K562 (cell line): Measurements from ENCODE around the gene R3HDM1. TPM values are rescaled to one million over a fixed set of nuclear protein-coding genes. Genes with fewer than 3 reads are reported as not detected.

Experiments
- ATAC-seq: fragments of 200-7000 bp; cut with Tn5 transposase; 3 replicates; pipeline ENCODE4 v1.9.1; 2020; ENCODE audit warnings: moderate library complexity
- BruUV-seq: library from RNA; stranded (reverse); fragments of 400-500 nt; replicated peaks from 2 replicates; lab custom pipeline; 2021; lab: Mats Ljungman, UMichigan
- CTCF ChIA-PET: fragments of 300-600 bp; formaldehyde crosslinking; extraction: SDS; loops from one replicate; lab custom pipeline; 2021; ENCODE audit warnings: low intra/inter-chr PET ratio; lab: Yijun Ruan, JAX
- POLR2A ChIA-PET: fragments of 300-600, 350-650 bp; sonication (Branson Sonifier 250); formaldehyde crosslinking; extraction: SDS; loops from one replicate; lab custom pipeline; 2021; ENCODE audit warnings: antibody characterized with exemption, inconsistent platforms; lab: Yijun Ruan, JAX
- DNase-seq, 4 experiments: peaks; one replicate each; pipeline versions ENCODE4 v3.0.0 to v3.0.0-alpha.2; 2011 to 2018; ENCODE audit warnings: low spot score in 3 of 4, mixed read lengths in 3 of 4; ENCODE audit errors: extremely low read depth in 1 of 4
- FAIRE-seq: peaks from 2 replicates; lab custom pipeline; 2011; peaks lifted over from hg19 to GRCh38; lab: Jason Lieb, UNC
- H2AFZ ChIP-seq: 2 replicates; pipeline ENCODE4 v1.6.0; 2011; ENCODE audit warnings: low read depth, low read length, control low read depth, inconsistent platforms
- H3K27ac ChIP-seq: fragments of 200-600 bp; 3 replicates; pipeline ENCODE4 v1.8.0; 2011; ENCODE audit warnings: low read depth, mild to moderate bottlenecking, control low read depth, inconsistent platforms, low read length, moderate library complexity, mixed read lengths; ENCODE audit errors: extremely low read depth
- H3K27me3 ChIP-seq, 2 experiments: fragments of 300-600 bp in 1 of 2; 2 replicates in 1 of 2; 3 replicates in 1 of 2; pipeline versions ENCODE4 v1.6.0 to v1.8.0; 2011; ENCODE audit warnings: inconsistent platforms in 2 of 2, low read length in 2 of 2, mild to moderate bottlenecking in 1 of 2, mixed read lengths in 1 of 2, moderate library complexity in 1 of 2; ENCODE audit not compliant: control insufficient read depth in 2 of 2, insufficient read depth in 2 of 2
- H3K36me3 ChIP-seq: fragments of 300-600 bp; 3 replicates; pipeline ENCODE4 v1.8.0; 2011; ENCODE audit warnings: mild to moderate bottlenecking, low read length, inconsistent platforms; ENCODE audit not compliant: control insufficient read depth, insufficient read depth
- H3K4me1 ChIP-seq, 2 experiments: fragments of 200-600 bp in 1 of 2; replicated peaks in 1 of 2; 2 replicates in 1 of 2; 3 replicates in 1 of 2; pipeline versions ENCODE4 v1.5.1 to v1.8.0; 2011; ENCODE audit warnings: inconsistent platforms in 2 of 2, low read length in 2 of 2, mild to moderate bottlenecking in 1 of 2, mixed read lengths in 1 of 2, moderate library complexity in 1 of 2; ENCODE audit not compliant: control insufficient read depth in 2 of 2, insufficient read depth in 2 of 2
- H3K4me2 ChIP-seq: 2 replicates; pipeline ENCODE4 v1.6.1; 2011; ENCODE audit warnings: low read length, control low read depth, inconsistent platforms, mixed read lengths; ENCODE audit not compliant: insufficient read depth
- H3K4me3 ChIP-seq: fragments of 200-600 bp; sonication (generic), shearing (Covaris generic); 2 replicates; pipeline ENCODE4 v1.5.1; 2016; ENCODE audit warnings: control low read depth, inconsistent platforms
- H3K79me2 ChIP-seq: fragments of 200-600 bp; 3 replicates; pipeline ENCODE4 v1.8.0; 2011; ENCODE audit warnings: low read length, inconsistent platforms; ENCODE audit not compliant: control insufficient read depth, insufficient read depth
- H3K9ac ChIP-seq, 2 experiments: 2 replicates each; pipeline versions ENCODE4 v1.6.0 to v1.6.1; 2011; ENCODE audit warnings: low read depth in 2 of 2, low read length in 2 of 2, control low read depth in 1 of 2, inconsistent platforms in 1 of 2, mild to moderate bottlenecking in 1 of 2, mixed read lengths in 1 of 2; ENCODE audit not compliant: insufficient read depth in 1 of 2
- H3K9me1 ChIP-seq: one replicate; pipeline ENCODE4 v1.6.0; 2011; ENCODE audit warnings: inconsistent platforms, mild to moderate bottlenecking, low read length, moderate library complexity; ENCODE audit not compliant: control insufficient read depth, insufficient read depth
- H3K9me3 ChIP-seq: replicated peaks from 2 replicates; pipeline ENCODE4 v1.5.1; 2011; ENCODE audit warnings: low read depth, low read length, inconsistent platforms; ENCODE audit not compliant: control insufficient read depth, insufficient read depth
- H4K20me1 ChIP-seq: replicated peaks from 2 replicates; pipeline ENCODE4 v1.6.1; 2011; ENCODE audit warnings: low read length, inconsistent platforms, mixed read lengths; ENCODE audit not compliant: control insufficient read depth, insufficient read depth
- BRF1 ChIP-seq: IDR thresholded peaks from 3 replicates; pipeline ENCODE4 v1.6.1; 2011; ENCODE audit warnings: borderline replicate concordance, mild to moderate bottlenecking; ENCODE audit not compliant: insufficient read length; ENCODE audit errors: extremely low read depth
- MEIS2 ChIP-seq: fragments of 450-650 bp; IDR thresholded peaks from 2 replicates; pipeline ENCODE4 v1.6.1; 2014; ENCODE audit warnings: mild to moderate bottlenecking; ENCODE audit not compliant: partially characterized antibody
- MTA2 ChIP-seq: fragments of 450-650 bp; IDR thresholded peaks from 2 replicates; pipeline ENCODE4 v1.6.1; 2016; ENCODE audit warnings: low read depth
- NKRF ChIP-seq: fragments of 450-650 bp; IDR thresholded peaks from 2 replicates; pipeline ENCODE4 v1.6.1; 2016; ENCODE audit warnings: borderline replicate concordance
- RBM15 ChIP-seq: fragments of 200-400 bp; formaldehyde crosslinking; IDR thresholded peaks from 2 replicates; pipeline ENCODE4 v1.6.1; 2018; ENCODE audit warnings: mild to moderate bottlenecking, low read length, moderate library complexity; ENCODE audit not compliant: insufficient read depth
- RFX5 ChIP-seq: IDR thresholded peaks from 2 replicates; pipeline ENCODE4 v1.6.1; 2011; ENCODE audit warnings: low read depth, mild to moderate bottlenecking, improper control_type of control experiment, low read length
- SUPT5H ChIP-seq: fragments of 450-650 bp; IDR thresholded peaks from 2 replicates; pipeline ENCODE4 v1.6.1; 2016
- TCF7L2 ChIP-seq: fragments of 150-350 bp; IDR thresholded peaks from 2 replicates; pipeline ENCODE4 v1.6.1; 2016; ENCODE audit warnings: low read depth, mild to moderate bottlenecking, low read length, moderate library complexity
- TRIM28 ChIP-seq: fragments of 450-650 bp; IDR thresholded peaks from 2 replicates; pipeline ENCODE4 v1.6.1; 2017
- WGBS: fragments of 100-300 bp; shearing (Covaris generic); methylation state at CpG from one replicate; pipeline ENCODE4 v1.1.6; 2016; ENCODE audit warnings: low coverage, mixed read lengths; ENCODE audit not compliant: insufficient coverage; ENCODE audit errors: missing lambda C conversion rate; 5-methylcytosine and 5-hydroxymethylcytosine counted together
- in situ Hi-C: fragments of 300-500 bp; cut with MboI; formaldehyde crosslinking; loops from 4 replicates; pipeline ENCODE4 v1.15.0; 2018; ENCODE audit warnings: inconsistent platforms, mixed read lengths
- intact Hi-C: fragments of 100-400 bp; cut with micrococcal nuclease; formaldehyde crosslinking; loops from 2 replicates; pipeline ENCODE4 v1.14.2; 2022
- polyA plus RNA-seq, 8 experiments: library from polyadenylated mRNA; depleted of rRNA in 4 of 8; stranded (reverse) in 5 of 8; unstranded in 3 of 8; fragments of >200 nt; fragmentation: Nextera tagmentation in 2 of 8; fragmentation: Illumina TruSeq in 1 of 8; extraction: Ambion mirVana in 2 of 8; extraction: Trizol in 1 of 8; gene quantifications; 2 replicates each; pipeline versions ENCODE4 v1.2.1 to v1.2.3, GENCODE V29; 2011 to 2014; ENCODE audit warnings: inconsistent platforms in 1 of 8, missing spikeins in 1 of 8
- total RNA-seq, 7 experiments: library from RNA; depleted of rRNA in 6 of 7; stranded (reverse); fragments of >200 nt in 6 of 7; fragmentation: Illumina TruSeq in 2 of 7; extraction: Trizol in 2 of 7; gene quantifications; 2 replicates each; pipeline versions ENCODE4 v1.2.1 to v1.2.3, GENCODE V29; 2011 to 2021; ENCODE audit warnings: low replicate concordance in 1 of 7
- TF ChIP-seq, protein P1 (sequence below), 2 experiments: fragments of 200-800 bp in 1 of 2; sonication (Bioruptor generic) in 1 of 2; sonication (generic) in 1 of 2; formaldehyde crosslinking in 1 of 2; IDR thresholded peaks in 1 of 2; conservative IDR thresholded peaks in 1 of 2; 2 replicates each; pipeline versions ENCODE4 v1.5.0 to v1.6.1; 2016 to 2020; ENCODE audit warnings: missing compliant biosample characterization in 1 of 2, missing genetic modification characterization in 1 of 2, missing genetic modification reagents in 1 of 2
- TF ChIP-seq, protein P2 (sequence below): fragments of 450-650 bp; formaldehyde crosslinking; IDR thresholded peaks from 2 replicates; pipeline ENCODE4 v1.4.0; 2022; ENCODE audit warnings: mild to moderate bottlenecking, moderate library complexity

The R3HDM1 gene
- total and polyA plus RNA-seq, 9 of the 15 experiments (the other 6 are each of a cell fraction or from before 2014, with no cell fraction given), result 12.4 to 89.4 (median 31.0) TPM

DNA sequence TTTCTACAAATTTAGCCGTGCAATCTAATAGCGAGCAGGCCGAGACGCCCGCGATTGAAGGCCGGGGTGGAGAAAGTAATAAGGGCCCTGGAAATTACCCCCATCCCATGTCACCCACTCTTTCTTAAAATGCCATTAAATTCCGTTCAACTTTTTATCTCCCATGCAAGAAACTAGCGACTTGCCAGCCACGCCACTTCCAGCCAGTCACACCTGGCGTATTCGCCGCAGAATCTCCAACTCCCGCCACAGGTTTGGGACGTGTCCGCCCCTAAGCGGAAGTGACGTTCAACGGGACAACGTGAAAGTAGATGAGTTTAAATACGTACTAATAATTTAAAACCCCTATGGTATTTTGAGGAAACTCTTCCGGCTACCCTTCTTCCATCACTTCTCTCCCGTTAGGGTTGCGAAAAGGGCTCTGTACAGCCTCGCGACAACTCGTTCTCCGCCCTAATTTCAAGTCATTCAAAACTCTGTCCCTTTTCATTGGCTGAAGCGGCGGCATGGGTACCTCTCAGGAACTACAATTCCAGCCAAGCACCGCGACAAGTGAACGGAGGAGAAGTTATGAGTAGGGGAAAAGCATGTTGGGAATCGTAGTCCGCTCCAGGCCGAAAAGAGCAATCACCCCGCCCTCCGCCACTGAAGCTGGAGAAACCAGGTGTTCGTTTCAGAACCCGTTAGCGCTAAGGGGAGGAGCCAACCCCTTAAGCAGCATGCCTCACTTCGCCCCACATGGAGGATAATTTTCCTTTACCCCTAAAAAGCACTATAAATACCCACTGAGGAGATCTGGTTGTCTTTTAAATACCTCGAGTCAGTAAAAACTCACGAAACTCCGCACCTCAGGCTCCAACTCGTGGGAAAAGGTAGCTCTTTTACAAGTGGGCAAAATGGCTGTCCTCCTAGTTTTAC lies 712 bp upstream of the R3HDM1 start, which contains the start of gene ZRANB3:
ZRANB3 (minus strand) TSS at position 906 of the 918 bp plus-strand sequence.
- Histone ChIP-seq H3K4me2 (peak within 1 kb of the TSS; percentile 89), H3K36me3 (peaks cover 10% of the 10 kb centered on the region; the same call in 1 of the 3 replicates), H3K27me3 (no peaks in the 10 kb centered on the region), H2AFZ (peak within 1 kb of the TSS; percentile 99), H3K27ac (peak within 1 kb of the TSS; percentile 97), H4K20me1 (no peaks in the 10 kb centered on the region), H3K79me2 (peaks cover 78% of the 10 kb centered on the region), H3K4me3 (peak within 1 kb of the TSS; percentile 66), H3K9me1 (no peaks in the 10 kb centered on the region), H3K9ac (peak within 1 kb of the TSS; percentile 93 to 98), H3K9me3 (no peaks in the 10 kb centered on the region), H3K4me1 (peaks cover 0 to 15% of the 10 kb centered on the region in 2 experiments; a peak in 3 of 5 replicates)
- in situ Hi-C loops, result no loop called here
- ChIA-PET CTCF (no interaction called here), POLR2A (interaction anchor here (0.6 to 2.2 kb wide), 9 partner anchors 9 to 1797 kb away, joined by 3 to 14 read pairs (median 4); no protein-coding TSS in a partner anchor)
- DNase-seq (peak; percentile 73 to 97 (median 84)), FAIRE-seq (peak; percentile 98), ATAC-seq (peak; percentile 85)
- intact Hi-C loops, result loop anchor here (2.0 to 10.0 kb wide), 4 partner anchors 212 to 528 kb away; partner anchors contain the start of gene RAB3GAP1
- BruUV-seq, result TSS peak; percentile 77
- 1% methylated on average over 46 of the region's 46 CpGs for WGBS
- TF ChIP-seq TRIM28 (no peak), RFX5 (no peak), NKRF (0 out of 2 replicates have a peak, but pooled peaks have one; percentile 20), RBM15 (no peak), TCF7L2 (no peak), MTA2 (no peak), MEIS2 (peak; percentile 22), BRF1 (no peak), SUPT5H (no peak; the same call in none of the 2 replicates)
- TF ChIP-seq, protein P1, sequence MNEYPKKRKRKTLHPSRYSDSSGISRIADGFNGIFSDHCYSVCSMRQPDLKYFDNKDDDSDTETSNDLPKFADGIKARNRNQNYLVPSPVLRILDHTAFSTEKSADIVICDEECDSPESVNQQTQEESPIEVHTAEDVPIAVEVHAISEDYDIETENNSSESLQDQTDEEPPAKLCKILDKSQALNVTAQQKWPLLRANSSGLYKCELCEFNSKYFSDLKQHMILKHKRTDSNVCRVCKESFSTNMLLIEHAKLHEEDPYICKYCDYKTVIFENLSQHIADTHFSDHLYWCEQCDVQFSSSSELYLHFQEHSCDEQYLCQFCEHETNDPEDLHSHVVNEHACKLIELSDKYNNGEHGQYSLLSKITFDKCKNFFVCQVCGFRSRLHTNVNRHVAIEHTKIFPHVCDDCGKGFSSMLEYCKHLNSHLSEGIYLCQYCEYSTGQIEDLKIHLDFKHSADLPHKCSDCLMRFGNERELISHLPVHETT (CRISPR knock-in tag; conservative IDR thresholded peaks at IDR 0.05 in 1 of 2, IDR thresholded peaks at IDR 0.05 in 1 of 2), result peak in 1 of 2 experiments; percentile 4; a peak in 1 of 4 replicates
- TF ChIP-seq, protein P2, sequence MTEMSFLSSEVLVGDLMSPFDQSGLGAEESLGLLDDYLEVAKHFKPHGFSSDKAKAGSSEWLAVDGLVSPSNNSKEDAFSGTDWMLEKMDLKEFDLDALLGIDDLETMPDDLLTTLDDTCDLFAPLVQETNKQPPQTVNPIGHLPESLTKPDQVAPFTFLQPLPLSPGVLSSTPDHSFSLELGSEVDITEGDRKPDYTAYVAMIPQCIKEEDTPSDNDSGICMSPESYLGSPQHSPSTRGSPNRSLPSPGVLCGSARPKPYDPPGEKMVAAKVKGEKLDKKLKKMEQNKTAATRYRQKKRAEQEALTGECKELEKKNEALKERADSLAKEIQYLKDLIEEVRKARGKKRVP (CRISPR knock-in tag), result no peak
